ENCODE results near the gene ZNF679. TPM values are rescaled to one million over a fixed set of nuclear protein-coding genes. Genes with fewer than 3 reads are reported as not detected.
"Not testable (repeated sequence)": the region's sequence is repeated elsewhere in the genome, so short reads cannot be mapped to it uniquely, and the experiment has no call there.

ZNF679 gene
- total RNA-seq, 2 experiments from 2014 or later: not detected

DNA sequence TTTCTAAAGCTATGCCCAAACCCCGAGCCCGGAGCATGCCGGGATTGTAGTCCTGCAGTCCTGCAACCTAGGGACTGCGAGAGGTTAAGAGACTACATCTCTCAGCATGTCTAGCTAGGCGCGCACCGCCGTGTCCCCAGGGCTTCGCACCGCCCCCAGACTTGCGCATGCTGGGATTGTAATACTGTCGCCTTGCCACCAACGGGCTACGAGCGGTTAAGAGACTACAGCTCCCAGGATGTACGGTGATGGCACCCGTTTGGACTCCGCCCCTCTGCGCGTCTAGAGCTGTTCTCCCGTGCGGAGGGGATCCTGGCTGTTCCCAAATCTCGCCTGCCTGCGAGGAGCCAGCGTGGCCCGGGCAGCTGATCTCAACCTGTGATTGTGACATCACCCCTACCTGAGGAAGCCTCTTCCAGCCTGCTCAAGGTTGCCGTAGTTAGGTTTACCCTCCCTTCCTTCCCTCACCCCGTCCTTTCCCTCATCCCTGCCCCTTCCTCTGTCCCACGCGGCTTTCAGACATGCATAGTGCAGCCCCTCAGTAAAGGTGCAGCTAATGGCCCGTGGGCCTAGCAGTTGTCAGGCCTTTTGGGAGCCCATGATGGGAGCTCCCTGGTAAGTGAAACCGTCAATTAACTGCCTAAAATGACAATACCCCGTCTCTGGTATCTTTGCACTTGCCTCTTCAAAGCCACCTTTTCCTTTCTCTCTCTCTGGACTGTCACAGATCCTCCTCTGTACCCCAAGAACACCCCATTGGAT lies 79.2 kb downstream of the ZNF679 start:
- ChIA-PET POLR2A (interaction anchor here (0.9 to 1.2 kb wide), 2 partner anchors 256 to 487 kb away, joined by 3 to 6 read pairs; partner anchors contain the start of genes ZNF138 and ZNF680), CTCF (no interaction called here)

- POLR2A ChIA-PET: interaction anchor here (1.2 kb wide), 1 partner anchor 255 kb away, joined by 6 read pairs; the partner anchor contains the start of gene ZNF680
- CTCF ChIA-PET: no interaction called here
Measured at GRCh38 chr7:64308016-64308270, 79.7 kb downstream of the ZNF679 start.

DNA sequence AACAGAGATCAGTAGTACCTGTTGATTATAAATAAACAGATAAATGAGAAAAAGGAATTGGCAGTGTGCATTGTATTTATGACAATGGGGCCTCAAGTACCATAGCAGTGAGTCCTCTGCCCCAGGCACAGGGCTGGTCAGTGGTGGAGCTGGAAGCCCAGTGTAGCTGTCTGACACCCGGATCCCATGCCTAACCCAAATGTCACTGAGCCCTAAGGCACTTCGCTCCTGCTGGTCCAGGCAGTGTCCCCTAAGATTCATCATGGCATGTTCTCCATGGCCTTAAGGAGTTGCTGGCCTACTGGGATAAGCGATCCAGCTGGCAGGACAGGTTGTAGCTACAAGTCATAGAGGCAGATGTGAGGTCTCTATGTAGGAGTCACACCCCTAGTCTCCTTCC lies 82.2 kb downstream of the ZNF679 start:
- ChIA-PET CTCF (no interaction called here), POLR2A (no interaction called here)

DNA sequence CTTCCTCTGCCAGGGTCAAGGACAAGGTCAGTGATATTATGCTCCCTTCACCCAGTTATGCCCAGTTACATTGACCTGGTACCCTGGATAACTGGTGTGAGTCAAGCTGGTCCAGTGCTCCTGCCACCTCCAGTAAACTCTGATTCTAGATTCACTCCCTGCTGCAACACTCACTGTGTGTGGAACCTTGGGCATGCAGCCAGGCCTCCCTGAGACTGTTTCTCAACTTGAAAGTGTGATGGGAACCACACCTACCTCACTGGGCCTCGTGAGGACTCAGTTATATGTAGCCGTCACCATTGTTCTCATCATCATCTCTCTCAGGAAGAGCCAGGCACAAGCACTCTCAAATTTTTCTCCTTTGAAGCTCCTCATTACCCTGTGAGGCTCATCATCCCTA lies 84.6 kb downstream of the ZNF679 start:
- CTCF ChIA-PET: no interaction called here
- POLR2A ChIA-PET: no interaction called here

GRCh38 chr7:64313740-64314491 lies 85.6 kb downstream of the ZNF679 start, which contains the start of gene ZNF736:
ZNF736 (plus strand) TSS chr7:64313961; CDS start chr7:64314151, 190 bp downstream.
- POLR2A ChIA-PET: interaction anchor here (1.1 kb wide), 1 partner anchor 480 kb away, joined by 3 read pairs; the partner anchor contains the start of gene ZNF138
- CTCF ChIA-PET: interaction anchor here (0.6 to 1.7 kb wide), 2 partner anchors 192 to 249 kb away, joined by 4 to 5 read pairs; partner anchors contain the start of gene ZNF680

DNA sequence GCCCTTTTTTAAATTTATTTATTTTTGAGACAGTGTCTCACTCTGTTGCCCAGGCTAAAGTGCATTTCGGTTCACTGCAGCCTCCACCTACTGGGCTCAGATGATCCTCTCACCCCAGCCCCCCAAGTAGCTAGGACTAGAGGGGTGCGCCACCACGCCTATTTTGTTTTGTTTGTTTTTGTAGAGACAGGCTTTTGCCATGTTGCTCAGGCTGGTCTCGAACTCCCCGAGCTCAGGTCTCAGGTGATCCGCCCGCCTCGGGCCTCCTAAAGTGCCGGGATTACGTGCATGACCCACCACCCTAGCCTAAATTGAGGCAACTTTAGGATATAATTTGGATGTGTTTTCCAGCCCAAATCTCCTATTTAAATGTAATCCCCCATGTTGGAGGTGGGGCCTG lies 86.3 kb downstream of the ZNF679 start:
- ChIA-PET POLR2A (no interaction called here), CTCF (interaction anchor here (1.7 kb wide), 1 partner anchor 248 kb away, joined by 5 read pairs; the partner anchor contains the start of gene ZNF680)

GRCh38 chr7:64316031-64316742 lies 87.9 kb downstream of the ZNF679 start:
- CTCF ChIA-PET, POLR2A ChIA-PET: not testable (repeated sequence)

Other genes starting within 250 kb of the ZNF679 start
- not detected for gene ZNF722, start 229.6 kb upstream of the ZNF679 start, total RNA-seq
- under 1 TPM; 0.10 to 0.17 TPM for gene ZNF727, start 183.0 kb upstream of the ZNF679 start, total RNA-seq
- gene ZNF735, start 21.3 kb upstream of the ZNF679 start, total RNA-seq: not detected
- 10 to 100 TPM; 20.9 to 22.6 TPM for gene ZNF736, start 85.5 kb downstream of the ZNF679 start, total RNA-seq

Data from activated CD8-positive, alpha-beta memory T cell treated with anti-CD3 and anti-CD28 coated beads for 36 hours (primary cell).